ENCODE results near the gene PRAME. TPM values are rescaled to one million over a fixed set of nuclear protein-coding genes. Genes with fewer than 3 reads are reported as not detected.

Gene PRAME
- total RNA-seq, 1 donor from 2014 or later: not detected

DNA sequence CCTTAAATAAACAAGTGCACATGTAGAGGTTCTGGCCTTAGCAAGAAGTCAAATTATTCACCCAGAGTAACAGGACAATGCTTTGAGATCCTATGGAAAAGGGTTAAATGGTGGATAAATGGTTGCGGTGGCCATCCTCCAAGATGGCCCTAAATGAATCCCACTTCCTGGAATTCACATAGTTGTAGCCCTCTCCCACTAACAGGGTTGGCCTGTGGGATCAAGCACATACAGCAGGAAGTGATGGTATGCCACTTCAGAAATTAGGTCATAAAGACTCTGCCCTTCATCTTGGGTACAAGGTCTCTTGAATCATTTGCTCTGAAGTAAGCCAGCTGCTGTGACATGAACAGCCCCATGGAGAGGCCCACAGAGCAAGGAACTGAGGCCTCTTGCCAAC is 52.3 kb downstream of the PRAME start:
- Mint-ChIP-seq H3K27ac (ENCODE audit: unreplicated experiment) (no peak overlapping the region), H3K9me3 (ENCODE audit: unreplicated experiment) (peaks cover 6% of the 10 kb centered on the region), H3K4me1 (ENCODE audit: unreplicated experiment) (peaks cover 7% of the 10 kb centered on the region), H3K4me3 (ENCODE audit: unreplicated experiment) (no peak overlapping the region), H3K36me3 (ENCODE audit: unreplicated experiment) (peaks cover 15% of the 10 kb centered on the region), H3K27me3 (ENCODE audit: unreplicated experiment) (peaks cover 3% of the 10 kb centered on the region)
- DNase-seq (ENCODE audit: extremely low spot score, unreplicated experiment): no peak
- TF ChIP-seq, protein P1, sequence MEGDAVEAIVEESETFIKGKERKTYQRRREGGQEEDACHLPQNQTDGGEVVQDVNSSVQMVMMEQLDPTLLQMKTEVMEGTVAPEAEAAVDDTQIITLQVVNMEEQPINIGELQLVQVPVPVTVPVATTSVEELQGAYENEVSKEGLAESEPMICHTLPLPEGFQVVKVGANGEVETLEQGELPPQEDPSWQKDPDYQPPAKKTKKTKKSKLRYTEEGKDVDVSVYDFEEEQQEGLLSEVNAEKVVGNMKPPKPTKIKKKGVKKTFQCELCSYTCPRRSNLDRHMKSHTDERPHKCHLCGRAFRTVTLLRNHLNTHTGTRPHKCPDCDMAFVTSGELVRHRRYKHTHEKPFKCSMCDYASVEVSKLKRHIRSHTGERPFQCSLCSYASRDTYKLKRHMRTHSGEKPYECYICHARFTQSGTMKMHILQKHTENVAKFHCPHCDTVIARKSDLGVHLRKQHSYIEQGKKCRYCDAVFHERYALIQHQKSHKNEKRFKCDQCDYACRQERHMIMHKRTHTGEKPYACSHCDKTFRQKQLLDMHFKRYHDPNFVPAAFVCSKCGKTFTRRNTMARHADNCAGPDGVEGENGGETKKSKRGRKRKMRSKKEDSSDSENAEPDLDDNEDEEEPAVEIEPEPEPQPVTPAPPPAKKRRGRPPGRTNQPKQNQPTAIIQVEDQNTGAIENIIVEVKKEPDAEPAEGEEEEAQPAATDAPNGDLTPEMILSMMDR (IDR thresholded peaks at IDR 0.05): no peak

DNA sequence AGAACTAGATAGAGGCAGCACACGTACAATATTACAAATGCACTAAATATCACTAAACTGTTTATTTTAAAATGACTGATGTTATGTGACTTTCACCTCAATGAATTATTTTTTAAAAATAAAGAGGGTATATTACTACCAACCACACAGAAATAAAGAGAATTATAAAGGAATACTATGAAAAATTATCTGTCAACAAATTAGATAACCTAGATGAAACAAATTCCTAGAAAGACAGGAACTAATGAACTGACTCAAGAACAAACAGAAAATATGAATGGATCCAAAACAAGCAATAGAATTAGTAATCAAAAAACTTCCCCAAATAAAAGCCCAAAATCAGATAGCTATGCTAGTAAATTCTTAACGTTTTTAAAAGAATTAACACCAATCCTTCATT is 60.8 kb downstream of the PRAME start:
- Mint-ChIP-seq H3K27me3 (ENCODE audit: unreplicated experiment) (no peaks in the 10 kb centered on the region), H3K36me3 (ENCODE audit: unreplicated experiment) (peaks cover 6% of the 10 kb centered on the region), H3K27ac (ENCODE audit: unreplicated experiment) (no peak overlapping the region), H3K9me3 (ENCODE audit: unreplicated experiment) (no peaks in the 10 kb centered on the region), H3K4me3 (ENCODE audit: unreplicated experiment) (no peak overlapping the region), H3K4me1 (ENCODE audit: unreplicated experiment) (no peaks in the 10 kb centered on the region)
- DNase-seq (ENCODE audit: extremely low spot score, unreplicated experiment): no peak
- TF ChIP-seq, protein P1 (IDR thresholded peaks at IDR 0.05): no peak

Other genes with a start within 250 kb of the PRAME start
- 2.1 and 2.3 TPM in 2 replicates for gene ZNF280B, start 50.5 kb downstream of the PRAME start, total RNA-seq
- gene ZNF280A, start 39.0 kb downstream of the PRAME start, total RNA-seq: not detected in 2 replicates
- gene GGTLC2, start 85.3 kb upstream of the PRAME start, total RNA-seq: not detected in 2 replicates